ENCODE results near the gene BST1. TPM values are rescaled to one million over a fixed set of nuclear protein-coding genes. Genes with fewer than 3 reads are reported as not detected.

Gene BST1
- total and polyA plus RNA-seq, 4 donors = 4.1 to 53.5 (median 11.0) TPM

- Histone ChIP-seq H3K4me3 (no peak overlapping the region), H3K4me1 (ENCODE audit: control insufficient read depth in 5 of 5, insufficient read depth in 5 of 5, low read length in 5 of 5) (peaks cover 0 to 11% (median 0%) of the 10 kb centered on the region in 5 donors), H3K9me3 (ENCODE audit: control insufficient read depth in 4 of 4, insufficient read depth in 3 of 4, low read length in 3 of 4) (no peaks in the 10 kb centered on the region), H3K36me3 (ENCODE audit: control insufficient read depth in 4 of 4, insufficient read depth in 4 of 4, low read length in 4 of 4) (no peaks in the 10 kb centered on the region), H3K9ac (ENCODE audit: insufficient read depth in 1 of 2, low read length in 2 of 2) (peak overlapping the region in 1 of 2 donors; percentile 87), H3K27ac (ENCODE audit: low read depth in 1 of 2, low read length in 1 of 2) (no peak overlapping the region), H3K27me3 (ENCODE audit: control insufficient read depth in 3 of 3, insufficient read depth in 3 of 3, low read length in 2 of 3) (peaks cover 0 to 37% (median 0%) of the 10 kb centered on the region in 3 donors)
- WGBS, 2 donors = 27 to 53% methylated on average over 1 of the region's 1 CpG
- TF ChIP-seq CTCF (IDR thresholded peaks at IDR 0.05; ENCODE audit: control extremely low read depth, extremely low read depth) = no peak
- ATAC-seq (ENCODE audit: insufficient read depth, low FRiP score) (no peak), DNase-seq (no peak)
These were observed 76.9 kb downstream of the BST1 start for GRCh38 chr4:15779809-15780208.

GRCh38 chr4:15781427-15782095 is 78.7 kb downstream of the BST1 start:
- no peak overlapping the region for H3K9ac ChIP-seq (ENCODE audit: insufficient read depth in 1 of 2, low read length in 2 of 2)
- peaks cover 0 to 11% (median 0%) of the 10 kb centered on the region in 5 donors for H3K4me1 ChIP-seq (ENCODE audit: control insufficient read depth in 5 of 5, insufficient read depth in 5 of 5, low read length in 5 of 5)
- H3K27me3 ChIP-seq (ENCODE audit: control insufficient read depth in 3 of 3, insufficient read depth in 3 of 3, low read length in 2 of 3) = peaks cover 0 to 27% (median 0%) of the 10 kb centered on the region in 3 donors
- no peak for TF ChIP-seq CTCF (IDR thresholded peaks at IDR 0.05; ENCODE audit: control extremely low read depth, extremely low read depth)
- WGBS, 2 donors = 61 to 72% methylated on average over 6 of the region's 6 CpGs
- ATAC-seq (ENCODE audit: insufficient read depth, low FRiP score) (no peak), DNase-seq (no peak)
- H3K4me3 ChIP-seq = no peak overlapping the region
- peak overlapping the region in 1 of 2 donors; percentile 44 for H3K27ac ChIP-seq (ENCODE audit: low read depth in 1 of 2, low read length in 1 of 2)
- no peaks in the 10 kb centered on the region for H3K9me3 ChIP-seq (ENCODE audit: control insufficient read depth in 4 of 4, insufficient read depth in 3 of 4, low read length in 3 of 4)
- no peaks in the 10 kb centered on the region for H3K36me3 ChIP-seq (ENCODE audit: control insufficient read depth in 4 of 4, insufficient read depth in 4 of 4, low read length in 4 of 4)

Other genes starting within 250 kb of the BST1 start
- 10 to 100 TPM; 37.0 to 63.7 TPM for gene CC2D2A, start 233.2 kb upstream of the BST1 start, total RNA-seq
- gene CC2D2A, start 233.2 kb upstream of the BST1 start, polyA plus RNA-seq = 10 to 100 TPM in 1 of 2 donors, 1 to 10 TPM in 1; 9.2 to 12.5 TPM
- 100 to 1,000 TPM in 1 of 2 donors, 10 to 100 TPM in 1; 98.4 to 138 TPM for gene FBXL5, start 47.7 kb upstream of the BST1 start, total RNA-seq
- gene FBXL5, start 47.7 kb upstream of the BST1 start, polyA plus RNA-seq = 10 to 100 TPM; 45.9 to 77.1 TPM
- gene FAM200B, start 21.2 kb upstream of the BST1 start, total RNA-seq = 10 to 100 TPM; 19.3 to 27.3 TPM
- 10 to 100 TPM; 27.1 to 56.0 TPM for gene FAM200B, start 21.2 kb upstream of the BST1 start, polyA plus RNA-seq
- 10 to 100 TPM in 1 of 2 donors, 1 to 10 TPM in 1; 8.6 to 47.2 TPM for gene CD38, start 75.3 kb downstream of the BST1 start, total RNA-seq
- gene CD38, start 75.3 kb downstream of the BST1 start, polyA plus RNA-seq = 10 to 100 TPM in 1 of 2 donors, 1 to 10 TPM in 1; 4.8 to 20.2 TPM
- 10 to 100 TPM in 1 of 2 donors, not detected in 1; 19.7 TPM for gene FGFBP1, start 235.7 kb downstream of the BST1 start, total RNA-seq
- gene FGFBP1, start 235.7 kb downstream of the BST1 start, polyA plus RNA-seq = 10 to 100 TPM in 1 of 2 donors, 1 to 10 TPM in 1; 7.1 to 45.7 TPM